ENCODE data around the gene MRPL16. TPM values are rescaled to one million over a fixed set of nuclear protein-coding genes. Genes with fewer than 3 reads are reported as not detected.

Gene MRPL16
- total RNA-seq, 1 experiment from 2014 or later = 78.9 TPM

GRCh38 chr11:59842316-59842715 is 31.7 kb upstream of the MRPL16 start (continued):
- no peak for TF ChIP-seq E2F5 (CRISPR knock-in tag; IDR thresholded peaks at IDR 0.05)

GRCh38 chr11:59841514-59841913 is 30.9 kb upstream of the MRPL16 start:
- Mint-ChIP-seq H3K27me3 (ENCODE audit: low read depth) (no peaks in the 10 kb centered on the region; the same call in 1 of the 2 replicates), H3K36me3 (no peaks in the 10 kb centered on the region)
- CTCF ChIA-PET = no interaction called here

GRCh38 chr11:59839615-59840014 is 29.0 kb upstream of the MRPL16 start:
- CTCF ChIA-PET = no interaction called here
- TF ChIP-seq SMAD3 (CRISPR knock-in tag; IDR thresholded peaks at IDR 0.05; ENCODE audit: borderline replicate concordance) (no peak), ZNF425 (CRISPR knock-in tag; conservative IDR thresholded peaks at IDR 0.05) (no peak), ZNF532 (CRISPR knock-in tag; IDR thresholded peaks at IDR 0.05; ENCODE audit: borderline replicate concordance) (no peak), NR1H2 (CRISPR knock-in tag; IDR thresholded peaks at IDR 0.05) (no peak), STAT6 (CRISPR knock-in tag; conservative IDR thresholded peaks at IDR 0.05; ENCODE audit: low read depth) (no peak), RELA (CRISPR knock-in tag; IDR thresholded peaks at IDR 0.05; ENCODE audit: borderline replicate concordance) (no peak), TEAD1 (CRISPR knock-in tag; IDR thresholded peaks at IDR 0.05) (no peak)

More at GRCh38 chr11:59841514-59841913, 30.9 kb upstream of the MRPL16 start:
- Mint-ChIP-seq H3K27ac (no peak overlapping the region), H3K4me1 (peaks cover 4% of the 10 kb centered on the region), H3K4me3 (no peak overlapping the region), H3K9me3 (no peaks in the 10 kb centered on the region)
- ATAC-seq (no peak), DNase-seq (ENCODE audit: low spot score) (no peak)
- POLR2A ChIA-PET = no interaction called here
- TF ChIP-seq USF2 (CRISPR knock-in tag; IDR thresholded peaks at IDR 0.05) (no peak), GTF2I (CRISPR knock-in tag; conservative IDR thresholded peaks at IDR 0.05) (no peak), RORB (CRISPR knock-in tag; IDR thresholded peaks at IDR 0.05) (no peak), PRRX2 (CRISPR knock-in tag; IDR thresholded peaks at IDR 0.05) (no peak), NFE2L1 (CRISPR knock-in tag; IDR thresholded peaks at IDR 0.05) (no peak), TEAD4 (CRISPR knock-in tag; IDR thresholded peaks at IDR 0.05) (no peak), TP53 (CRISPR knock-in tag; IDR thresholded peaks at IDR 0.05) (no peak), EMX1 (CRISPR knock-in tag; IDR thresholded peaks at IDR 0.05) (no peak), ZNF317 (CRISPR knock-in tag; IDR thresholded peaks at IDR 0.05; ENCODE audit: borderline replicate concordance, low read depth) (no peak), ELF4 (CRISPR knock-in tag; IDR thresholded peaks at IDR 0.05; ENCODE audit: low read depth) (no peak), NFYB (CRISPR knock-in tag; conservative IDR thresholded peaks at IDR 0.05; ENCODE audit: low read depth) (no peak), MXD4 (CRISPR knock-in tag; IDR thresholded peaks at IDR 0.05; ENCODE audit: borderline replicate concordance) (no peak), SP1 (CRISPR knock-in tag; conservative IDR thresholded peaks at IDR 0.05) (no peak), SOX15 (CRISPR knock-in tag; IDR thresholded peaks at IDR 0.05) (no peak), CTCF (IDR thresholded peaks at IDR 0.05) (no peak), HMGA2 (CRISPR knock-in tag; IDR thresholded peaks at IDR 0.05) (no peak), GRHL2 (CRISPR knock-in tag; IDR thresholded peaks at IDR 0.05; ENCODE audit: insufficient replicate concordance, severe bottlenecking) (no peak)

More at GRCh38 chr11:59839615-59840014, 29.0 kb upstream of the MRPL16 start:
- Mint-ChIP-seq H3K36me3 (no peaks in the 10 kb centered on the region), H3K27ac (no peak overlapping the region), H3K4me1 (no peaks in the 10 kb centered on the region), H3K9me3 (no peaks in the 10 kb centered on the region), H3K4me3 (no peak overlapping the region), H3K27me3 (ENCODE audit: low read depth) (no peaks in the 10 kb centered on the region; the same call in 1 of the 2 replicates)
- DNase-seq (ENCODE audit: low spot score) = no peak
- POLR2A ChIA-PET = no interaction called here
- no peak for ATAC-seq
